ENCODE measurements around the gene ANKK1.

The ANKK1 gene

DNA sequence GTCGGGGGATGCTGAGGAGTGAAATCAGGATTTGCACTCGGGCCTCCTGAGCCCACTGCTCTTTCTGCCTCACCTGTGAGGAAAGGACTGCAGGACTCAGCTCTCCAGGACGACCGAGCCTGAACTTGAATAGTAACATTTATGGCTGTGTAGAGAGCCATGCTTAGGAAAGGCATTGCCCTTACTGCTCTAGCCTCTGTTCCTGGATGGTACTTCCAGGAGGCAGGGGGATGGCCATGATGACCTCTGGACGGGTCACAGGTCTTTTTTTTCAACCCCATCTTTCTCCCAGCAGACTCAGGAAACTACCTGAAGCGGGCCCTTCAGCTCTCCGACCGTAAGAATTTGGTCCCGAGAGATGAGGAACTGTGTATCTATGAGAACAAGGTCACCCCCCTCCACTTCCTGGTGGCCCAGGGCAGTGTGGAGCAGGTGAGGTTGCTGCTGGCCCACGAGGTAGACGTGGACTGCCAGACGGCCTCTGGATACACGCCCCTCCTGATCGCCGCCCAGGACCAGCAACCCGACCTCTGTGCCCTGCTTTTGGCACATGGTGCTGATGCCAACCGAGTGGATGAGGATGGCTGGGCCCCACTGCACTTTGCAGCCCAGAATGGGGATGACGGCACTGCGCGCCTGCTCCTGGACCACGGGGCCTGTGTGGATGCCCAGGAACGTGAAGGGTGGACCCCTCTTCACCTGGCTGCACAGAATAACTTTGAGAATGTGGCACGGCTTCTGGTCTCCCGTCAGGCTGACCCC, 11.3 kb downstream of the ANKK1 start:
- Histone ChIP-seq H3K4me3 (ENCODE audit: low read depth, low read length) (no peak overlapping the region), H3K36me3 (no peaks in the 10 kb centered on the region), H3K27ac (no peak overlapping the region), H3K27me3 (ENCODE audit: insufficient read depth, low read depth, severe bottlenecking) (no peaks in the 10 kb centered on the region), H3K9me3 (ENCODE audit: severe bottlenecking) (no peaks in the 10 kb centered on the region)
- DNase-seq = no peak
- TF ChIP-seq, protein P1, sequence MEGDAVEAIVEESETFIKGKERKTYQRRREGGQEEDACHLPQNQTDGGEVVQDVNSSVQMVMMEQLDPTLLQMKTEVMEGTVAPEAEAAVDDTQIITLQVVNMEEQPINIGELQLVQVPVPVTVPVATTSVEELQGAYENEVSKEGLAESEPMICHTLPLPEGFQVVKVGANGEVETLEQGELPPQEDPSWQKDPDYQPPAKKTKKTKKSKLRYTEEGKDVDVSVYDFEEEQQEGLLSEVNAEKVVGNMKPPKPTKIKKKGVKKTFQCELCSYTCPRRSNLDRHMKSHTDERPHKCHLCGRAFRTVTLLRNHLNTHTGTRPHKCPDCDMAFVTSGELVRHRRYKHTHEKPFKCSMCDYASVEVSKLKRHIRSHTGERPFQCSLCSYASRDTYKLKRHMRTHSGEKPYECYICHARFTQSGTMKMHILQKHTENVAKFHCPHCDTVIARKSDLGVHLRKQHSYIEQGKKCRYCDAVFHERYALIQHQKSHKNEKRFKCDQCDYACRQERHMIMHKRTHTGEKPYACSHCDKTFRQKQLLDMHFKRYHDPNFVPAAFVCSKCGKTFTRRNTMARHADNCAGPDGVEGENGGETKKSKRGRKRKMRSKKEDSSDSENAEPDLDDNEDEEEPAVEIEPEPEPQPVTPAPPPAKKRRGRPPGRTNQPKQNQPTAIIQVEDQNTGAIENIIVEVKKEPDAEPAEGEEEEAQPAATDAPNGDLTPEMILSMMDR (IDR thresholded peaks at IDR 0.05; ENCODE audit: low read depth, low read length) = no peak

DNA sequence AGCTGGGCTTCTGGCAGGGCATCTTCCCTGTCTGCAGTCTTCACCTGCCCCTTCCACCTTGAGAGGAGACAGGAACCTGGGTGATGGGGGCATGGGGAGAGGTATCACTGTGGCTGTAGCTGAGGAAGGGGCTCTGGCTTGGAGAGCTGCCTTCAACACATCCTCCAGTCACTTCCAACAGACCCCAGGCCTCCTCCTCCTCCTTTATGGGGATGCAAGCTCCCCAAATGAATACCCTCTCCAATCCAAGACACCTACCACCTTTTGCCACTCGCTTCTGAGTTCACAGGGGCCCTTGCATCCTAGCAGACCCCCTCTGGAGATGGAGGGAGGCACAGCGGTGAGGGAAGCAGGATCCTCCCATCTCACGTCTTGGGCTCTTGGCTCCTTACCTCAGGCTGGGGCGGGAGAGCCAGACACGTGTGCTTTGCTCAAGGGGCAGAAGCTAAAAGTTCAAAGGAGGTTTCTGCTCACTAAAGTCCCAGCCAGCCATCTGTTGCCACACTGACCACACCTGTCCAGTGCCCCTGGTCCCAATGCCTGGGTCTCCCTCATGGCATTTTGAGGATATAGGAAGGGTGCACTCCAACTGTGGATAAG, 13.2 kb downstream of the ANKK1 start:
- Histone ChIP-seq H3K36me3 (no peaks in the 10 kb centered on the region), H3K4me3 (ENCODE audit: low read depth, low read length) (no peak overlapping the region), H3K9me3 (ENCODE audit: severe bottlenecking) (no peaks in the 10 kb centered on the region), H3K27me3 (ENCODE audit: insufficient read depth, low read depth, severe bottlenecking) (no peaks in the 10 kb centered on the region), H3K27ac (no peak overlapping the region)
- TF ChIP-seq, protein P1 (IDR thresholded peaks at IDR 0.05; ENCODE audit: low read depth, low read length) = no peak
- no peak for DNase-seq

DNA sequence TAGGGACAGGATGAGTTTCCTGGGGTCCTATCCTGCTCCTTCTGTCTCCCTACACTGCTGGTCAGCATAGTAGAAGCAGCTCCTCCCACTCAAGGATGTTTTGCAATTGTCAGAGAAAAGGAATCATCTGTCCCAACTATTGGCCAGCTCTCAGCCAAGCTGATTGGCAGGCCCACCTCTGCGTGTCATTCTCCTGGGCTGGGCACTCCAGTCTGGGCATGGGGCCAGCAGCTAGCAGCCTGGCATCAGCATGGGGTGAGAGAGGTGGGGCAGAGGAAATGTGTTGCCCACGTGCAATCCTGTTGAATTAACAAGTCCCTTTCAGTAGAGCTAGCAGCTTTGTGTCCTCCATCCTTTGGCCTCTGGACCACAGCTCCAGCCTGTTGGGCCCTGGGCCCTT, 14.1 kb downstream of the ANKK1 start:
- DNase-seq = no peak
- H3K4me3 ChIP-seq (ENCODE audit: low read depth, low read length) = no peak overlapping the region
- no peak overlapping the region for H3K27ac ChIP-seq
- no peaks in the 10 kb centered on the region for H3K9me3 ChIP-seq (ENCODE audit: severe bottlenecking)
- H3K36me3 ChIP-seq = no peaks in the 10 kb centered on the region
- TF ChIP-seq, protein P1 (IDR thresholded peaks at IDR 0.05; ENCODE audit: low read depth, low read length) = no peak
- H3K27me3 ChIP-seq (ENCODE audit: insufficient read depth, low read depth, severe bottlenecking) = no peaks in the 10 kb centered on the region

DNA sequence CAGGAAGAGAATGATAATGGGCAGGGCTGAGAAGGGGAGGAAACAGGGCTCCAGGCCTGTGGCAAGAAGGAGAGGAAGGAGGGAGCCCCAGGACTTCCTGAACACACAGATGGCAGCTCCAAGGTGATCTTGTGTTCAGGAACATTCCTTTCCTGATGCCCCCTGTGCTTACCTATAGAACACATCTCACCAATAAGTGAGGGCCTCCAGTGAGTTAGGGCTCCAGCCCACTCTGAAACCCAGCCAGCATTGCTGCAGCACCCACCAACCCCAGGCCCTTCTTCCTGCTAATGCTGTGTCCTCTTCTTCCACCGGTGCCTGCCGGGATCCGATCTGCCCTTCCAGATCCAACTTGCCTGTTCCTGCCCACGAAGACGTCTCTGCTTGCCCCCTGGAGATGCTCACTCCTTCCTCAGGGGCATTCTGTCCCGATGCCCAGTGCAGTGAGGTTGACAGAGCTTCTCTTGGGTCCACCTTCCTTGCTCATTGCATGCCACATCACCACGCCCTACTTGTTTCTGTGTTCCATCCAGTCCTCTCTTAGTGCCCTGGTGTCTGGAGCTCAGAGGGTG, 17.4 kb downstream of the ANKK1 start:
- Histone ChIP-seq H3K4me3 (ENCODE audit: low read depth, low read length) (no peak overlapping the region), H3K9me3 (ENCODE audit: severe bottlenecking) (no peaks in the 10 kb centered on the region), H3K36me3 (no peaks in the 10 kb centered on the region), H3K27me3 (ENCODE audit: insufficient read depth, low read depth, severe bottlenecking) (no peaks in the 10 kb centered on the region), H3K27ac (no peak overlapping the region)
- TF ChIP-seq, protein P1 (IDR thresholded peaks at IDR 0.05; ENCODE audit: low read depth, low read length) = no peak
- no peak for DNase-seq

DNA sequence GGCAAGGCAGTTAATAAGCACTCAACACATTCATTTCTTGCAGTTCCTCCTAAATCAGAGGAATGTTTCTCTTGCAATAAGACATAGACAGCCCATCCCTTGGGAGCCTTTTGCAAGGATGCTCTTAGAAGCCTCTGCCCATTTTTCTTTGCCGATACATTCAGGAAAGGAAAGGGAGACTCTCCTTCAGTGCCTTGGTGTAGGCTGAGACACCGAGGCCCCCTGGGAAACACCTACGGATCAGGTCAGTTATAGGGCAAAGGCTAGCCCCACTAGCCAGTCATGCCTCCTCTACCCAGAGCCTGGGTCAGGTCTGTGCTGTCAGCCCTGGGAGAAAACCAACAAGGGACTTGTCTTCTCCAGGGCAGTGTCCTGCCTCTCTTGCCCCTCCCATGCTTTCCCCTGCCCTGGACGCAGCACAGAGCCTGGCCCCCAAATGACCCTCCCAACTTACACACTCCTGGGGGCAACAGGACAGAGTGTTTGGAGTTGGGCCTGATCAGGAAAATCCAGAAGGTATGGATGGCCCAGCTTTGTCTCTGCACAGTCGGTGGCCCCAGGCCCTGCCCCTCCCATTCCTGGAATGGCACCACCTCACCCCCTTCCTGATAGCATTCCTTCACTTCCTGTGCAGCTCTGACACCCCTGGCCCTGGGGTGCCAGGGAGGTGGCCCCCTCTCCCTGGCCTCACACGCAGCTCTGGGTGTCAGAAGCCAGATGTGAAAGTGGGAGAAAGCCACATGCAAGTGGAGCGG, 18.3 kb downstream of the ANKK1 start:
- H3K27ac ChIP-seq = no peak overlapping the region
- no peaks in the 10 kb centered on the region for H3K27me3 ChIP-seq (ENCODE audit: insufficient read depth, low read depth, severe bottlenecking)
- H3K4me3 ChIP-seq (ENCODE audit: low read depth, low read length) = no peak overlapping the region
- TF ChIP-seq, protein P1 (IDR thresholded peaks at IDR 0.05; ENCODE audit: low read depth, low read length) = no peak
- H3K9me3 ChIP-seq (ENCODE audit: severe bottlenecking) = no peaks in the 10 kb centered on the region
- no peaks in the 10 kb centered on the region for H3K36me3 ChIP-seq
- DNase-seq = no peak

Data from WERI-Rb-1 (cell line).